Endothelial cell of umbilical vein (primary cell): ENCODE data around the gene KRT34. TPM values are rescaled to one million over a fixed set of nuclear protein-coding genes. Genes with fewer than 3 reads are reported as not detected.

ENCODE experiments used
- BruUV-seq: library from RNA; stranded (reverse); fragments of 400-500 nt; replicated peaks from 2 replicates; lab custom pipeline; 2021; lab: Mats Ljungman, UMichigan
- CTCF ChIA-PET: fragments of 300-600, 350-600 bp; sonication (Branson Sonifier 250); formaldehyde crosslinking; loops from one replicate; lab custom pipeline; 2021; ENCODE audit warnings: antibody characterized with exemption, inconsistent platforms; lab: Charles Lee
- POLR2A ChIA-PET: fragments of 300-600, 350-600 bp; sonication (Branson Sonifier 250); formaldehyde crosslinking; loops from one replicate; lab custom pipeline; 2021; ENCODE audit warnings: antibody characterized with exemption, inconsistent platforms; lab: Charles Lee
- DNase-seq: peaks from one replicate; pipeline ENCODE4 v3.0.0-alpha.2; 2011; ENCODE audit warnings: low read depth, low spot score
- FAIRE-seq: peaks from 2 replicates; lab custom pipeline; 2011; peaks lifted over from hg19 to GRCh38; lab: Jason Lieb, UNC
- H2AFZ ChIP-seq: 2 replicates; pipeline ENCODE4 v1.6.0; 2012; ENCODE audit warnings: low read depth, low read length, control low read depth, inconsistent platforms
- H3K27ac ChIP-seq: 2 replicates; pipeline ENCODE4 v1.5.1; 2011; ENCODE audit warnings: low read depth, mild to moderate bottlenecking, control low read depth, low read length, moderate library complexity; ENCODE audit not compliant: insufficient read depth
- H3K27me3 ChIP-seq, 2 experiments: 2 replicates each; pipeline versions ENCODE4 v1.6.0 to v1.6.1; 2011; ENCODE audit warnings: low read length in 2 of 2, mixed read lengths in 1 of 2; ENCODE audit not compliant: control insufficient read depth in 2 of 2, insufficient read depth in 2 of 2
- H3K36me3 ChIP-seq, 2 experiments: 2 replicates in 1 of 2; 3 replicates in 1 of 2; pipeline ENCODE4 v1.5.1; 2011; ENCODE audit warnings: low read length in 2 of 2, mild to moderate bottlenecking in 1 of 2, moderate library complexity in 1 of 2; ENCODE audit not compliant: control insufficient read depth in 2 of 2, insufficient read depth in 2 of 2; ENCODE audit errors: extremely low read depth in 1 of 2
- H3K4me1 ChIP-seq: 3 replicates; pipeline ENCODE4 v1.5.1; 2011; ENCODE audit warnings: mild to moderate bottlenecking, low read length; ENCODE audit not compliant: control insufficient read depth, insufficient read depth; ENCODE audit errors: extremely low read depth
- H3K4me2 ChIP-seq: 2 replicates; pipeline ENCODE4 v1.6.1; 2011; ENCODE audit warnings: low read length, control low read depth, mixed read lengths; ENCODE audit not compliant: insufficient read depth
- H3K4me3 ChIP-seq, 3 experiments: fragments of 200-600 bp in 1 of 3; sonication (generic), shearing (Covaris generic) in 1 of 3; replicated peaks in 1 of 3; 2 replicates each; pipeline ENCODE4 v1.5.1; 2011 to 2016; ENCODE audit warnings: control low read depth in 3 of 3, low read length in 3 of 3, mild to moderate bottlenecking in 2 of 3, inconsistent platforms in 1 of 3, low read depth in 1 of 3, moderate library complexity in 1 of 3; ENCODE audit not compliant: insufficient read depth in 1 of 3
- H3K79me2 ChIP-seq: 2 replicates; pipeline ENCODE4 v1.6.0; 2012; ENCODE audit warnings: low read length, inconsistent platforms; ENCODE audit not compliant: control insufficient read depth, insufficient read depth
- H3K9ac ChIP-seq: replicated peaks from 2 replicates; pipeline ENCODE3; 2011; ENCODE audit warnings: low read length, control low read depth; ENCODE audit not compliant: insufficient read depth; ENCODE audit errors: extremely low read depth
- H3K9me1 ChIP-seq: replicated peaks from 3 replicates; pipeline ENCODE4 v1.6.0; 2011; ENCODE audit warnings: mild to moderate bottlenecking, low read length; ENCODE audit not compliant: control insufficient read depth, insufficient read depth; ENCODE audit errors: extremely low read depth
- H3K9me3 ChIP-seq: replicated peaks from 2 replicates; pipeline ENCODE4 v1.5.1; 2012; ENCODE audit warnings: low read length, inconsistent platforms; ENCODE audit not compliant: control insufficient read depth, insufficient read depth
- H4K20me1 ChIP-seq: replicated peaks from 2 replicates; pipeline ENCODE3; 2011; ENCODE audit warnings: mild to moderate bottlenecking, low read length; ENCODE audit not compliant: control insufficient read depth, insufficient read depth; ENCODE audit errors: extremely low read depth
- EZH2 ChIP-seq: IDR thresholded peaks from 2 replicates; pipeline ENCODE4 v1.6.1; 2012; ENCODE audit warnings: borderline replicate concordance, low read depth, mild to moderate bottlenecking, moderate library complexity, low read length, inconsistent platforms; ENCODE audit not compliant: severe bottlenecking
- FOS ChIP-seq: IDR thresholded peaks from 2 replicates; pipeline ENCODE4 v1.6.1; 2011; ENCODE audit warnings: mild to moderate bottlenecking, low read length, moderate library complexity, borderline replicate concordance; ENCODE audit not compliant: insufficient read depth
- GATA2 ChIP-seq: IDR thresholded peaks from 2 replicates; pipeline ENCODE4 v1.7.0; 2011; ENCODE audit warnings: low read depth, mild to moderate bottlenecking, moderate library complexity, mixed read lengths, low read length; ENCODE audit not compliant: insufficient read length, insufficient read depth
- JUN ChIP-seq: IDR thresholded peaks from 2 replicates; pipeline ENCODE4 v1.6.1; 2011; ENCODE audit warnings: borderline replicate concordance, low read depth; ENCODE audit not compliant: insufficient read length, insufficient read depth
- MAX ChIP-seq: IDR thresholded peaks from 2 replicates; pipeline ENCODE4 v1.6.1; 2011; ENCODE audit not compliant: insufficient read depth, insufficient read length
- MYC ChIP-seq: IDR thresholded peaks from one replicate; pipeline ENCODE4 v1.6.1; 2011; ENCODE audit warnings: mild to moderate bottlenecking, low read depth, low read length
- POLR2A ChIP-seq: IDR thresholded peaks from 2 replicates; pipeline ENCODE4 v1.6.1; 2012; ENCODE audit warnings: low read depth, mild to moderate bottlenecking, control low read depth, low read length
- POLR2AphosphoS5 ChIP-seq: IDR thresholded peaks from 2 replicates; pipeline ENCODE4 v1.6.1; 2012; ENCODE audit warnings: low read depth, mild to moderate bottlenecking, control low read depth, low read length, moderate library complexity; ENCODE audit not compliant: insufficient read depth
- dilution Hi-C: fragments of 300-500 bp; cut with MboI; formaldehyde crosslinking; loops from one replicate; pipeline ENCODE4 v1.15.0; 2019; ENCODE audit warnings: low sequenced_read_pairs; ENCODE audit not compliant: extremely low pct_ligation_motif_present
- intact Hi-C: fragments of 100-400 bp; cut with micrococcal nuclease; formaldehyde crosslinking; loops from one replicate; pipeline ENCODE4 v1.10.0; 2022
- polyA plus RNA-seq, 4 experiments: library from polyadenylated mRNA; depleted of rRNA in 3 of 4; stranded (reverse) in 3 of 4; unstranded in 1 of 4; fragments of >200 nt; gene quantifications; 2 replicates each; pipeline versions ENCODE4 v1.2.1 to v1.2.3, GENCODE V29; 2011 to 2012; ENCODE audit warnings: missing spikeins in 1 of 4
- total RNA-seq: library from RNA; stranded (reverse); gene quantifications from 2 replicates; pipeline ENCODE4 v1.2.3, GENCODE V29; 2021
- TF ChIP-seq, protein P1 (sequence below), 2 donors: IDR thresholded peaks; 1 replicate in 1 of 2; 2 replicates in 1 of 2; pipeline ENCODE4 v1.5.1; 2011; ENCODE audit warnings: low read length in 2 of 2, mild to moderate bottlenecking in 2 of 2, moderate library complexity in 2 of 2, control low read depth in 1 of 2, inconsistent platforms in 1 of 2, low read depth in 1 of 2; ENCODE audit not compliant: insufficient read depth in 1 of 2; ENCODE audit errors: extremely low read depth in 1 of 2

The KRT34 gene
- total and polyA plus RNA-seq, 2 donors (not counting 3 experiments of a cell fraction or from before 2014, with no cell fraction given) = not detected

- Histone ChIP-seq H3K4me3 (no peak overlapping the region), H3K79me2 (no peaks in the 10 kb centered on the region), H3K4me2 (no peak overlapping the region), H3K9ac (no peak overlapping the region), H3K9me1 (no peaks in the 10 kb centered on the region), H3K4me1 (no peaks in the 10 kb centered on the region), H2AFZ (no peak overlapping the region), H3K27ac (no peak overlapping the region), H4K20me1 (no peaks in the 10 kb centered on the region), H3K36me3 (no peaks in the 10 kb centered on the region), H3K27me3 (peaks cover 0 to 2% of the 10 kb centered on the region in 2 experiments), H3K9me3 (no peaks in the 10 kb centered on the region)
- intact Hi-C loops = loop anchor here (10.0 kb wide), 1 partner anchor 54 kb away; no protein-coding TSS in a partner anchor
- FAIRE-seq = no peak
- dilution Hi-C loops = no loop called here
- ChIA-PET CTCF (no interaction called here), POLR2A (no interaction called here)
- BruUV-seq = no TSS peak
- TF ChIP-seq JUN (no peak), MAX (no peak), POLR2AphosphoS5 (no peak), EZH2 (no peak), FOS (no peak), MYC (no peak), POLR2A (no peak), GATA2 (no peak)
- DNase-seq = no peak
Observed at GRCh38 chr17:41421116-41421515, 39.0 kb upstream of the KRT34 start.

- Histone ChIP-seq H3K4me3 (no peak overlapping the region), H3K36me3 (no peaks in the 10 kb centered on the region), H3K4me2 (no peak overlapping the region), H3K9me3 (no peaks in the 10 kb centered on the region), H3K9me1 (no peaks in the 10 kb centered on the region), H3K9ac (no peak overlapping the region), H3K4me1 (no peaks in the 10 kb centered on the region), H3K27me3 (peaks cover 0 to 2% of the 10 kb centered on the region in 2 experiments), H3K79me2 (no peaks in the 10 kb centered on the region), H2AFZ (no peak overlapping the region), H3K27ac (no peak overlapping the region), H4K20me1 (no peaks in the 10 kb centered on the region)
- DNase-seq (no peak), FAIRE-seq (no peak)
- POLR2A ChIA-PET = no interaction called here
- no TSS peak for BruUV-seq
- dilution Hi-C loops = no loop called here
- intact Hi-C loops = loop anchor here (10.0 kb wide), 1 partner anchor 55 kb away; no protein-coding TSS in a partner anchor
- TF ChIP-seq, protein P1, sequence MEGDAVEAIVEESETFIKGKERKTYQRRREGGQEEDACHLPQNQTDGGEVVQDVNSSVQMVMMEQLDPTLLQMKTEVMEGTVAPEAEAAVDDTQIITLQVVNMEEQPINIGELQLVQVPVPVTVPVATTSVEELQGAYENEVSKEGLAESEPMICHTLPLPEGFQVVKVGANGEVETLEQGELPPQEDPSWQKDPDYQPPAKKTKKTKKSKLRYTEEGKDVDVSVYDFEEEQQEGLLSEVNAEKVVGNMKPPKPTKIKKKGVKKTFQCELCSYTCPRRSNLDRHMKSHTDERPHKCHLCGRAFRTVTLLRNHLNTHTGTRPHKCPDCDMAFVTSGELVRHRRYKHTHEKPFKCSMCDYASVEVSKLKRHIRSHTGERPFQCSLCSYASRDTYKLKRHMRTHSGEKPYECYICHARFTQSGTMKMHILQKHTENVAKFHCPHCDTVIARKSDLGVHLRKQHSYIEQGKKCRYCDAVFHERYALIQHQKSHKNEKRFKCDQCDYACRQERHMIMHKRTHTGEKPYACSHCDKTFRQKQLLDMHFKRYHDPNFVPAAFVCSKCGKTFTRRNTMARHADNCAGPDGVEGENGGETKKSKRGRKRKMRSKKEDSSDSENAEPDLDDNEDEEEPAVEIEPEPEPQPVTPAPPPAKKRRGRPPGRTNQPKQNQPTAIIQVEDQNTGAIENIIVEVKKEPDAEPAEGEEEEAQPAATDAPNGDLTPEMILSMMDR (IDR thresholded peaks at IDR 0.05; ENCODE audit: extremely low read depth in 1 of 2, insufficient read depth in 1 of 2, low read depth in 1 of 2, low read length in 2 of 2) = no peak
- TF ChIP-seq POLR2A = no peak
- no peak for TF ChIP-seq FOS
- no peak for TF ChIP-seq EZH2
- TF ChIP-seq MYC = no peak
- TF ChIP-seq JUN = no peak
- TF ChIP-seq MAX = no peak
- TF ChIP-seq GATA2 = no peak
- TF ChIP-seq POLR2AphosphoS5 = no peak
- CTCF ChIA-PET = no interaction called here
Observed at GRCh38 chr17:41420134-41420533, 38.0 kb upstream of the KRT34 start.
